Kidney (tissue), 14 donors: ENCODE results near the gene ACRBP. TPM values are rescaled to one million over a fixed set of nuclear protein-coding genes. Genes with fewer than 3 reads are reported as not detected.

Source experiments
- DNase-seq, 5 donors: peaks; one replicate each; pipeline ENCODE4 v3.0.0-alpha.2; 2013 to 2020
- FAIRE-seq: peaks from 2 replicates; lab custom pipeline; 2012; peaks lifted over from hg19 to GRCh38; lab: Jason Lieb, UNC
- H3K27ac ChIP-seq, 2 donors: one replicate each; pipeline ENCODE4 v1.7.0; 2013; ENCODE audit warnings: low read depth in 2 of 2, low read length in 2 of 2, inconsistent platforms in 1 of 2
- H3K27me3 ChIP-seq: one replicate; pipeline ENCODE4 v1.7.1; 2013; ENCODE audit warnings: low read length, inconsistent platforms; ENCODE audit not compliant: control insufficient read depth, insufficient read depth
- H3K36me3 ChIP-seq, 3 donors: one replicate each; pipeline versions ENCODE4 v1.7.0 to v1.7.1; 2013; ENCODE audit warnings: low read length in 3 of 3, control low read depth in 1 of 3, inconsistent platforms in 1 of 3; ENCODE audit not compliant: insufficient read depth in 3 of 3, control insufficient read depth in 2 of 3
- H3K4me1 ChIP-seq, 3 donors: one replicate each; pipeline versions ENCODE4 v1.7.0 to v1.7.1; 2013; ENCODE audit warnings: low read length in 3 of 3, inconsistent platforms in 1 of 3, low read depth in 1 of 3; ENCODE audit not compliant: control insufficient read depth in 2 of 3, insufficient read depth in 2 of 3
- H3K4me3 ChIP-seq, 3 donors: one replicate each; pipeline versions ENCODE4 v1.7.0 to v1.8.1; 2013; ENCODE audit warnings: low read length in 3 of 3, control low read depth in 1 of 3, inconsistent platforms in 1 of 3
- H3K9ac ChIP-seq, 3 donors: one replicate each; pipeline versions ENCODE4 v1.7.0 to v1.7.1; 2013; ENCODE audit warnings: low read length in 3 of 3, control low read depth in 1 of 3, inconsistent platforms in 1 of 3
- H3K9me3 ChIP-seq, 3 donors: one replicate each; pipeline versions ENCODE4 v1.7.0 to v1.7.1; 2013; ENCODE audit warnings: low read length in 3 of 3, control low read depth in 1 of 3, inconsistent platforms in 1 of 3; ENCODE audit not compliant: control insufficient read depth in 2 of 3, insufficient read depth in 1 of 3
- intact Hi-C: fragments of 100-400 bp; cut with DNase I; formaldehyde crosslinking; loops from one replicate; pipeline ENCODE4 v1.11.1; 2022
- polyA plus RNA-seq: library from polyadenylated mRNA; stranded (reverse); fragments of 350-450 nt; fragmentation: Illumina TruSeq; extraction: RNeasy Lipid Tissue Mini Kit (QIAGEN cat#74804); gene quantifications from one replicate; pipeline ENCODE4 v1.2.3, GENCODE V29; 2014; ENCODE audit warnings: low read depth, low replicate concordance; ENCODE audit not compliant: insufficient read depth
- total RNA-seq: library from RNA; stranded (reverse); fragmentation: NEBNext Ultra II Directional; extraction: Animal tissue kit (Norgen Biotek cat#: 25700); gene quantifications from one replicate; pipeline ENCODE4 v1.2.1, GENCODE V29; 2021
- TF ChIP-seq, protein P1 (sequence below): IDR thresholded peaks from 3 replicates; pipeline ENCODE4 v1.5.1; 2012; ENCODE audit warnings: mild to moderate bottlenecking, moderate library complexity, borderline replicate concordance; ENCODE audit not compliant: insufficient read depth; ENCODE audit errors: extremely low read depth
- donor health status: control.
- donor health status: control.
- donor health status: control.
- donor health status: control.
- donor health status: control.
- donor health status: DM: yes; HTN: yes; CAD: no.
- donor health status: Normal renal cell carcinoma (clear cell type).

ACRBP gene
- total and polyA plus RNA-seq, 2 donors from 2014 or later = 2.1 to 3.4 TPM

DNA sequence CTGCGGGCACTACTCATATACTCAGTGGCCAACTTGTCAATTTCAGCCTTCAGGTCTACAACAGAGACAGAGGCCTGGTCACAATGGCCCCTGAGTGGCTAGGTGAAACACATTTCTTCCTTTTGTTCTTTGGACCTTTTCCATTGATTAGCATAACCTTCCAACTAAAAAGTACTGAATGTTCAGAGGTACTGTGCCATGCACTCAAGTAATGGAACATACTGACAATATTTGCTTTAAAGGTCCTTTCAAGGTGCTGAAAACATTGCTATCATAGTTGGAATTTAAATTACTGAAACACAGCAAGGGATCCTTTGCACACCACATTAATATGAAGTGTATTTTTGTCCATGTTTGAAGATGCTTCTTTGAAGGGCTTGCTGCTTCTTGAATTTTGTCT, 6.1 kb upstream of the ACRBP start:
- FAIRE-seq = no peak
- Histone ChIP-seq H3K9ac (no peak overlapping the region), H3K9me3 (no peaks in the 10 kb centered on the region), H3K4me1 (no peaks in the 10 kb centered on the region), H3K36me3 (peaks cover 5 to 43% (median 28%) of the 10 kb centered on the region in 3 donors), H3K27ac (no peak overlapping the region), H3K27me3 (no peaks in the 10 kb centered on the region), H3K4me3 (no peak overlapping the region)
- intact Hi-C loops = no loop called here
- no peak for DNase-seq
- TF ChIP-seq, protein P1, sequence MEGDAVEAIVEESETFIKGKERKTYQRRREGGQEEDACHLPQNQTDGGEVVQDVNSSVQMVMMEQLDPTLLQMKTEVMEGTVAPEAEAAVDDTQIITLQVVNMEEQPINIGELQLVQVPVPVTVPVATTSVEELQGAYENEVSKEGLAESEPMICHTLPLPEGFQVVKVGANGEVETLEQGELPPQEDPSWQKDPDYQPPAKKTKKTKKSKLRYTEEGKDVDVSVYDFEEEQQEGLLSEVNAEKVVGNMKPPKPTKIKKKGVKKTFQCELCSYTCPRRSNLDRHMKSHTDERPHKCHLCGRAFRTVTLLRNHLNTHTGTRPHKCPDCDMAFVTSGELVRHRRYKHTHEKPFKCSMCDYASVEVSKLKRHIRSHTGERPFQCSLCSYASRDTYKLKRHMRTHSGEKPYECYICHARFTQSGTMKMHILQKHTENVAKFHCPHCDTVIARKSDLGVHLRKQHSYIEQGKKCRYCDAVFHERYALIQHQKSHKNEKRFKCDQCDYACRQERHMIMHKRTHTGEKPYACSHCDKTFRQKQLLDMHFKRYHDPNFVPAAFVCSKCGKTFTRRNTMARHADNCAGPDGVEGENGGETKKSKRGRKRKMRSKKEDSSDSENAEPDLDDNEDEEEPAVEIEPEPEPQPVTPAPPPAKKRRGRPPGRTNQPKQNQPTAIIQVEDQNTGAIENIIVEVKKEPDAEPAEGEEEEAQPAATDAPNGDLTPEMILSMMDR = no peak

DNA sequence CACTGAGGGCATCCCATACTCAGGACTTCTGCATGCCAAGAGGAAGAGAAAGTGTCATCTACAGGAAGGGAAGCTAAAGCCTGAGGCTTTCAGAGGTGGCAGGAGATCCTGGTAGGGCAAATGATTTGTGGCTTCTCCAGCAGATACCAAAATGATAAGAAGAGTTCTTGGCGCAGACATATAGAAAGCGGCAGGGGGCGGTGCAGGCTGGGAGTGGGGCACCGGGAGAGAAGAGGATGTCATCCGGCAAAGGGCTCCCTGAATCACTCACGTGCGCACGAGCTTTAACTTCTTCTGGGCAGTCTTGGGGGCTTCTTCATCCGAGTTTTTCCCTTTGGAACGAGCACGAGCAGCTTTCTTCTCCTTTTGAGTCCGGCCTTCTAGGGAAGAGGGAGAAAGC, 5.2 kb upstream of the ACRBP start:
- no peak overlapping the region for H3K4me3 ChIP-seq
- no peaks in the 10 kb centered on the region for H3K4me1 ChIP-seq
- H3K27ac ChIP-seq = no peak overlapping the region
- H3K27me3 ChIP-seq = no peaks in the 10 kb centered on the region
- peaks cover 5 to 47% (median 28%) of the 10 kb centered on the region in 3 donors for H3K36me3 ChIP-seq
- DNase-seq (no peak), FAIRE-seq (no peak)
- H3K9ac ChIP-seq = no peak overlapping the region
- H3K9me3 ChIP-seq = no peaks in the 10 kb centered on the region
- intact Hi-C loops = no loop called here
- TF ChIP-seq, protein P1 = no peak

DNA sequence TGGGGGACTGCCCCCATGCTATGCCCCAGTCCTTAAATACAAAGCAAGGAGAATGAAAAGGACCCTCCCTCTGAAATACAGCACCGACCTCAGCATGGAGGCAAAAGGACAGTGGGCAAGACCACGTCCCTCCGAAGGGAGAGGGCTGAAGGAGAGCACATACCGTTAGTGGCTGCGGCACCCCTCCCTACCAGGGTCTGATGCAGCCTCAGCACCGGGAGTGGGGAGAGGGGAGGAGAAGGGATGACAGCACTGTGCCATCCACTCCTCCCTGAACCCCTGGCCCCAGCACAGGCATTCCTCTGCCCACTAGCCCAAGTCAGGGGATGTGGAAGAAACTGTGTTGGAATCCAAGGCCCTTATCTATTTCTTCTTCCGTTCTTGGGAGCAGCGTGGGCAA, 3.6 kb upstream of the ACRBP start:
- Histone ChIP-seq H3K27me3 (no peaks in the 10 kb centered on the region), H3K9me3 (no peaks in the 10 kb centered on the region), H3K36me3 (peaks cover 5 to 39% (median 22%) of the 10 kb centered on the region in 3 donors), H3K27ac (no peak overlapping the region), H3K9ac (no peak overlapping the region), H3K4me3 (no peak overlapping the region), H3K4me1 (peaks cover 0 to 2% (median 0%) of the 10 kb centered on the region in 3 donors)
- intact Hi-C loops = no loop called here
- FAIRE-seq = no peak
- TF ChIP-seq, protein P1 = no peak
- no peak for DNase-seq
